Hepatocyte (in vitro differentiated cells): ENCODE data around the gene CCDC68.

ENCODE experiments used
- EZH2 ChIP-seq: fragments of 200-600 bp; sonication (generic); IDR thresholded peaks from 2 replicates; pipeline ENCODE4 v1.6.1; 2016; ENCODE audit warnings: antibody characterized with exemption, mild to moderate bottlenecking, borderline replicate concordance
- TF ChIP-seq, protein P1 (sequence below): fragments of 200-600 bp; sonication (generic); IDR thresholded peaks from 2 replicates; pipeline ENCODE4 v1.5.1; 2016; ENCODE audit warnings: antibody characterized with exemption, mild to moderate bottlenecking; ENCODE audit not compliant: poor library complexity

DNA sequence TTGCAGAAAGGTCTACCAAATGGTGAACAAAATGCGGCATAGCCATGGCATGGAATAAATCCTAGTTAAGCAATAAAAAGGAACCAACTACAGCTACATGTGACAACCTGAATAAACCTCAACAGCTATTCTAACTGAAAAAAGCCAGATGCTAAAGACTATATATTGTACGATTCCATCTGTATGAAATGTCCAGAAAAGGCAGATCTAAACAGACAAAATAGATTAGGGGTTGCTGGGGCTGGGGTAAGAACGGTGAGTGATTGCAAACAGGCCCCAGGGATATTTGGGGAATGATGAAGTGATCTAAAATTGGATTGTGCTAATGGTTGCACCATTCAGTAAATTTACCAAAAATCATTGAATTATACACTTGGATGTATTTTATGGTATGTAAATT, 2.8 kb downstream of the CCDC68 start:
- TF ChIP-seq, protein P1, sequence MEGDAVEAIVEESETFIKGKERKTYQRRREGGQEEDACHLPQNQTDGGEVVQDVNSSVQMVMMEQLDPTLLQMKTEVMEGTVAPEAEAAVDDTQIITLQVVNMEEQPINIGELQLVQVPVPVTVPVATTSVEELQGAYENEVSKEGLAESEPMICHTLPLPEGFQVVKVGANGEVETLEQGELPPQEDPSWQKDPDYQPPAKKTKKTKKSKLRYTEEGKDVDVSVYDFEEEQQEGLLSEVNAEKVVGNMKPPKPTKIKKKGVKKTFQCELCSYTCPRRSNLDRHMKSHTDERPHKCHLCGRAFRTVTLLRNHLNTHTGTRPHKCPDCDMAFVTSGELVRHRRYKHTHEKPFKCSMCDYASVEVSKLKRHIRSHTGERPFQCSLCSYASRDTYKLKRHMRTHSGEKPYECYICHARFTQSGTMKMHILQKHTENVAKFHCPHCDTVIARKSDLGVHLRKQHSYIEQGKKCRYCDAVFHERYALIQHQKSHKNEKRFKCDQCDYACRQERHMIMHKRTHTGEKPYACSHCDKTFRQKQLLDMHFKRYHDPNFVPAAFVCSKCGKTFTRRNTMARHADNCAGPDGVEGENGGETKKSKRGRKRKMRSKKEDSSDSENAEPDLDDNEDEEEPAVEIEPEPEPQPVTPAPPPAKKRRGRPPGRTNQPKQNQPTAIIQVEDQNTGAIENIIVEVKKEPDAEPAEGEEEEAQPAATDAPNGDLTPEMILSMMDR, result no peak
- TF ChIP-seq EZH2, result no peak
